Hepatocyte (in vitro differentiated cells): ENCODE data around the gene BCL11A. TPM values are rescaled to one million over a fixed set of nuclear protein-coding genes. Genes with fewer than 3 reads are reported as not detected.

Experiments used
- DNase-seq: peaks from one replicate; pipeline ENCODE4 v3.0.0-alpha.2; 2016; ENCODE audit warnings: low spot score
- H2AFZ ChIP-seq: fragments of 200-600 bp; sonication (generic); 2 replicates; pipeline ENCODE4 v1.6.0; 2016; ENCODE audit warnings: antibody characterized with exemption, mild to moderate bottlenecking
- H3K27ac ChIP-seq: fragments of 200-600 bp; sonication (generic); 2 replicates; pipeline ENCODE4 v1.5.1; 2016; ENCODE audit warnings: mild to moderate bottlenecking
- H3K27me3 ChIP-seq: fragments of 200-600 bp; sonication (generic); 2 replicates; pipeline ENCODE4 v1.6.1; 2016
- H3K36me3 ChIP-seq: fragments of 200-600 bp; sonication (generic); replicated peaks from 2 replicates; pipeline ENCODE4 v1.5.1; 2016; ENCODE audit warnings: low read depth; ENCODE audit not compliant: insufficient read depth
- H3K4me1 ChIP-seq: fragments of 200-600 bp; sonication (generic); 2 replicates; pipeline ENCODE4 v1.5.1; 2016; ENCODE audit warnings: mild to moderate bottlenecking, moderate library complexity; ENCODE audit not compliant: insufficient read depth
- H3K4me2 ChIP-seq: fragments of 200-600 bp; sonication (generic); 2 replicates; pipeline ENCODE4 v1.6.0; 2016
- H3K4me3 ChIP-seq: fragments of 200-600 bp; sonication (generic); 2 replicates; pipeline ENCODE4 v1.5.1; 2016; ENCODE audit warnings: mild to moderate bottlenecking
- H3K79me2 ChIP-seq: fragments of 200-600 bp; sonication (generic); 2 replicates; pipeline ENCODE4 v1.6.0; 2017; ENCODE audit warnings: mild to moderate bottlenecking
- H3K9me2 ChIP-seq: fragments of 200-600 bp; sonication (generic); replicated peaks from 2 replicates; pipeline ENCODE4 v1.6.0; 2017; ENCODE audit warnings: mild to moderate bottlenecking; ENCODE audit not compliant: insufficient read depth
- H3K9me3 ChIP-seq: fragments of 200-600 bp; sonication (generic); 2 replicates; pipeline ENCODE4 v1.5.1; 2016; ENCODE audit warnings: low read depth, mild to moderate bottlenecking
- H4K20me1 ChIP-seq: fragments of 200-600 bp; sonication (generic); 2 replicates; pipeline ENCODE4 v1.6.0; 2016; ENCODE audit warnings: mild to moderate bottlenecking; ENCODE audit not compliant: insufficient read depth, poor library complexity, severe bottlenecking
- CTCF ChIP-seq: fragments of 200-600 bp; sonication (generic); IDR thresholded peaks from 2 replicates; pipeline ENCODE4 v1.5.1; 2016; ENCODE audit warnings: antibody characterized with exemption, mild to moderate bottlenecking; ENCODE audit not compliant: poor library complexity
- EZH2 ChIP-seq: fragments of 200-600 bp; sonication (generic); IDR thresholded peaks from 2 replicates; pipeline ENCODE4 v1.6.1; 2016; ENCODE audit warnings: antibody characterized with exemption, mild to moderate bottlenecking, borderline replicate concordance
- EZH2phosphoT487 ChIP-seq: fragments of 200-600 bp; sonication (generic); IDR thresholded peaks from one replicate; pipeline ENCODE4 v1.6.1; 2018; ENCODE audit warnings: antibody characterized with exemption, mild to moderate bottlenecking, low read depth, moderate library complexity; ENCODE audit not compliant: unreplicated experiment, severe bottlenecking
- WGBS: methylation state at CpG from one replicate; pipeline ENCODE4 v1.1.6; 2016; ENCODE audit warnings: low lambda C conversion rate; ENCODE audit errors: missing lambda C conversion rate; 5-methylcytosine and 5-hydroxymethylcytosine counted together
- polyA plus RNA-seq: library from polyadenylated mRNA; unstranded; fragments of >200 nt; fragmentation: Nextera tagmentation; extraction: Ambion mirVana; gene quantifications from 2 replicates; pipeline ENCODE4 v1.2.1, GENCODE V29; 2016
- total RNA-seq: library from RNA; depleted of rRNA; stranded (reverse); fragments of >200 nt; gene quantifications from 2 replicates; pipeline ENCODE4 v1.2.3, GENCODE V29; 2014

Gene BCL11A
- total and polyA plus RNA-seq, 2 experiments from 2014 or later, result 14.4 to 22.6 TPM

DNA sequence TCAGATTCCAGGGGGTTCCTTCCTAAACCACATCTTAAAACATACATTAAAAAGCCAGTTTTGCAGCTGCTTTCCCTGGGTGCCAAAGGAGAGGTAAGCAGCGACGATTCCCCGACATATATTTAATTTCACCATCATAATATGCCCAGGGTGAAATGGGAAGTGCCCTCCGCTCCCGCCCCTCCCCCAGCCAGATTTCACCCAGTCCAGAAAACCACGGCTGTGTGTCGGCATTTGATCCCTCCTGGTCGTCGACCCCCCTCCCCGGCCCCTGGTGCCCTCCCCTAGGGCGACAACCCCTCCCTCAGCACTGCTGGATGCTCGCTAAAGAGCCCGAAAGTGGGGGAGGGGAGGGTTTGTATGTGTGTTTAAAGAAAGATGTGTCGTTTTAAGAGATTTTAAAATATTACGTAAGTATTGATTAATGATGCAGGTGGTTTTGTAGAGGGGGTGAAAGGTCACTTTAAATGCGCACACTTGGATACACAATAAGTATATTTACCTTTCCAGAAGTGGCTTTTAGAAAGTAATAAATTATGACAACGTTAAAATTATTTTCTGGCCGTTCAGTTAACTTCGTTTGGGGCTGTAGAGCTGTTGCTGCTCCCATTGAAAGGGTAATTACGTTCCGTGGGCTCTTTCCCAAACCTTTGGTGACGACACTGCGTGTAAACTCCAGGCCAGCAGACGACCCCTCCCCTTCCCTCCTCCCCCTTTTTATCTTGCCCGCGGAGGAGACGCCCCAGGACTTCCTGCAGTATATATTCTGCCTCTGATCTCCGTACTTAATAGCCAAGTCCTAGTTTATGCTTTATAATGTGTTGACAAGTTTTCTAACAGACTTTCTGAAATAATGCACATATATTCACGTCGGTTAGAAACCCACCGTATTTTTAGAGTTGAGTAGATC, 3.4 kb upstream of the BCL11A start:
- H2AFZ ChIP-seq, result peak overlapping the region; percentile 61
- peak overlapping the region; percentile 24 for H3K4me3 ChIP-seq
- H4K20me1 ChIP-seq, result no peaks in the 10 kb centered on the region
- peak overlapping the region; percentile 11 for H3K27ac ChIP-seq
- H3K27me3 ChIP-seq, result no peaks in the 10 kb centered on the region
- H3K36me3 ChIP-seq, result no peaks in the 10 kb centered on the region
- H3K4me2 ChIP-seq, result peak overlapping the region; percentile 98
- no peaks in the 10 kb centered on the region for H3K9me3 ChIP-seq
- DNase-seq, result no peak
- no peak for TF ChIP-seq EZH2
- TF ChIP-seq CTCF, result no peak
- no peak for TF ChIP-seq EZH2phosphoT487
- H3K9me2 ChIP-seq, result no peaks in the 10 kb centered on the region
- peaks cover 21% of the 10 kb centered on the region for H3K4me1 ChIP-seq
- peaks cover 13% of the 10 kb centered on the region for H3K79me2 ChIP-seq
- WGBS, result 2% methylated on average over 31 of the region's 31 CpGs

GRCh38 chr2:60556175-60556574, 2.7 kb upstream of the BCL11A start:
- no peak for TF ChIP-seq EZH2phosphoT487
- TF ChIP-seq CTCF, result no peak
- no peak for TF ChIP-seq EZH2
- H3K27ac ChIP-seq, result no peak overlapping the region

GRCh38 chr2:60555783-60556139, 2.3 kb upstream of the BCL11A start:
- TF ChIP-seq CTCF (no peak), EZH2phosphoT487 (no peak), EZH2 (no peak)
- H3K9me2 ChIP-seq, result no peaks in the 10 kb centered on the region
- no peak for DNase-seq
- peak overlapping the region; percentile 92 for H3K4me3 ChIP-seq
- no peaks in the 10 kb centered on the region for H3K9me3 ChIP-seq
- H3K27ac ChIP-seq, result peak overlapping the region; percentile 91
- H3K4me2 ChIP-seq, result peak overlapping the region; percentile 98
- H3K36me3 ChIP-seq, result no peaks in the 10 kb centered on the region
- H2AFZ ChIP-seq, result peak overlapping the region; percentile 59
- H3K79me2 ChIP-seq, result peaks cover 22% of the 10 kb centered on the region
- H4K20me1 ChIP-seq, result no peaks in the 10 kb centered on the region
- H3K27me3 ChIP-seq, result no peaks in the 10 kb centered on the region
- H3K4me1 ChIP-seq, result peaks cover 21% of the 10 kb centered on the region
- WGBS, result 6% methylated on average over 5 of the region's 5 CpGs

More at GRCh38 chr2:60556175-60556574, 2.7 kb upstream of the BCL11A start:
- Histone ChIP-seq H3K4me2 (peak overlapping the region; percentile 98), H3K79me2 (peaks cover 18% of the 10 kb centered on the region), H3K36me3 (no peaks in the 10 kb centered on the region), H4K20me1 (no peaks in the 10 kb centered on the region), H2AFZ (peak overlapping the region; percentile 59), H3K27me3 (no peaks in the 10 kb centered on the region), H3K4me3 (peak overlapping the region; percentile 24), H3K4me1 (peaks cover 21% of the 10 kb centered on the region), H3K9me2 (no peaks in the 10 kb centered on the region), H3K9me3 (no peaks in the 10 kb centered on the region)
- WGBS, result 34% methylated on average over 5 of the region's 5 CpGs
- no peak for DNase-seq
